ENCODE data around the gene UROD.
"Not testable (repeated sequence)": the region's sequence is repeated elsewhere in the genome, so short reads cannot be mapped to it uniquely, and the experiment has no call there.

The UROD gene

DNA sequence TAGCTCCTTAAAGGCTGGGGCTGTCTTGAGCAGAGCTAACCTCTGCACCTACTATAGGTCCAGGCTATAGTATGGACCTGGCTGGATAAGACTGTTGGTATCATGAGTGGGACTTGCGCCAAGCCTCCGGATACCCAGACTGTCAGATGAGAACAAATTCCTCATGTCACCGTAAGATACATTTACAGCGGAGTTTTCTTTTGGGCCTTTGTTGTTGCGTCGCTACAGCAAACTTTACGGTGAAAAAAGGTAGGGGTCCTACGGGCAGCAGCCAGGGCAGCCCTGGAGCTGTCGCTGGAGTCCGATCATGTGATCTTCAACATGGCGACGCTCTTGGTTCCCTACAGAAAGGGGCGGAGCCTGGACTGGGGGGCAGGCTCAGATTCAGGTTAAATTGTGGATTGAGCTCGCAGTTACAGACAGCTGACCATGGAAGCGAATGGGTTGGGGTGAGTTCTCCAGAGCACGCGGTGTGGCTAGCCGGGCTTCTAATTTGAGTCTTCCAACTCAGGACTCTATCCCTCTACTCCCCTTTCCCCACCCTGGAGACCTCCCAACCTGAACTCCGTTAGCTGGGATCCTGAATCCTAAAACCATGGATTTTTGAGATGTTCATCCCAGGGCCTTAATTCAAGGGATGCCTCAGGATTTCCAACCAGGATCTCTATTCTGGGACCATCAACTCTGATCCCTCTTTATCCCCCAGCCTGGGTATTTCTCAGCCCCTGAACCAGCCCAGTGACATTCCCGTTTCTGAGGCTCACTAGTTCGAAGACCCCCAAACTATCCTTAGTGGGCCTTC, at the start of gene UROD:
UROD (plus strand) TSS at position 418 of the 802 bp plus-strand sequence; CDS start at position 430, 12 bp downstream.
- peak; percentile 97 for DNase-seq

DNA sequence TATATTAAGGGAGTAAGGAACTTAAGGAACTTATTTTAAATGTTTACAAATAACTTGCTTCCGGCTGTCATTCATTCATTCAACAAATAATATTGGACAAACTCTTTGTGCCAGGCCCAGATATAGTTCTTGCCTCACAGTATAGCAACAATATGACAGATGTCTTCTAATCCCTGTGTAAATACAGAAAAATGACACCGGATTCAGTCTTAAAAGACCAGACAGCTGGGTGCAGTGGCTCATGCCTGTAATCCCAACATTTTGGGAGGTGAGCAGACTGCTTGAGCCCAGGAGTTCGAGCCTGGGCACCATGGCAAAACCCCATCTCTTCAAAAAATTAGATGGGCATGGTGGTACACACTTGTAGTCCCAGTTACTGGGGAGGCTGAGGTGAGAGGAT, 49.3 kb upstream of the UROD start:
- no peak for DNase-seq

DNA sequence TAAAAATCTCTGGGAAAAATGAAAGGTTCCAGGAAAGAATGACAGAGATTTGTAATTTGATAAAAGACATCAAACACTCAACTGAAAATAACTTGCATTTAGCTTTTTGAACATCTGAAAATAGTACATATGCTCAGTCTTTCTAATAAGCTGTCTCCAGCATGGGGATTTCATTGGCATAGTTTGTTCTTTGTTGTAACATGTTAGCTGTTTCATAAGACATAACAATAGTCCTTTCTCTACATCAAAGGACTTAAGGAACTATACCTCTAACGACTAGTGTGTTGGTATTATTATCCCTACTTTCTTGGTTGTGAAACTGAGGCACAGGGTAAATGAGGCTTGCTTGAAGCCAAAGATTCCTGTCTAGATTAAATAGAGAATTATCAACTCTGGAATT, 47.7 kb upstream of the UROD start:
- DNase-seq = no peak

DNA sequence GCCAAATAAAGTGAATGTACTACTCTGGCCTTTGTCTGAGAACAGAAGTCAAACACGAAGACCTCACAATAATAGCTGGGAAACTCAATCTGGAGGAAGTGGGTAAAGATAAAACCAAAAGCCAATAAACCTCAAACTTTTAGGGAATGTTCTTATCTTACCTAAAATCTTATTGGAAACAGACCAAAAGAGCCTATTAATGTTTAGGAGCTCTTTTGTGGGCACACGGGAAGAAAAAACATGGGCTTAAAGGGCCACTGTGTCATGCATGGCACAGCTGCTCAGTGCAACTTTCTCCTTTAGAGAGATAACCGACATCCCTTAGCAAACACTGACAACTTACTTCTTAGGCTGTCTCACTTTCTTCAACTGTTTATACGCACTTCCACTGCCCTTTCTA, 41.7 kb upstream of the UROD start:
- no peak for DNase-seq

DNA sequence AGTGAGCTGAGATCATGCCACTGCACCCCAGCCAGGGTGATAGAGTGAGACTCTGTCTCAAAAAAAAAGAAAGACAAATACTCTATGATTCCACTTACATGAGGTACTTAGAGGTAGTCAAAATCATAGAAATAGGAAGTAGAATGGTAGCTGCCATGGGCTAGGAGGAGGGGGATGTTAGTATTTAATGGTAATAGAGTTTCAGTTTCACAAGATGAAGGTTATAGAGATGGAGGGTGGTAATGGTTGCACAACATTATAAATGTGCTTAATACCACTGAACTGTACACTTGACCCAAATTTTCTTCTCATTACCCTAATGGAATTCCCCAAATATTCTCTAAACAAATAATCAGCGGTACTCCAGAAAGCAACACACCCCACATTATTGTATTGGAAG, 38.4 kb upstream of the UROD start:
- peak; percentile 6 for DNase-seq

DNA sequence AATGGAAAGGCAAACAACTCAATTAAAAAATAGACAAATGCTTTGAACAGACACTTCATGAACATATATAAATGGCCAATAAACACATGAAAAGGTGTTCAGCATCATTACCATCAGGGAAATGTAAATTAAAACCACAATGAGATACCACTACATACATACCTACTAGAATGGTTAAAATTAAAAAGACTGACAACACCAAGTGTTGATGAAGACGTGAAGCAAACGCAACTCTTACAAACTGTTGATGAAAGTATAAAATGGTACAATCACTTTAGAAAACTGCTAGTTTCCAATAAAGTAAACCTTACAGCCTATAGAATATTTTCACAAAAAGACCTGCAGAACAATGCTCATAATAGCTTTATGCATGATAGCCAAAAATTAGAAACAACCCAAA, 35.8 kb upstream of the UROD start:
- no peak for DNase-seq

DNA sequence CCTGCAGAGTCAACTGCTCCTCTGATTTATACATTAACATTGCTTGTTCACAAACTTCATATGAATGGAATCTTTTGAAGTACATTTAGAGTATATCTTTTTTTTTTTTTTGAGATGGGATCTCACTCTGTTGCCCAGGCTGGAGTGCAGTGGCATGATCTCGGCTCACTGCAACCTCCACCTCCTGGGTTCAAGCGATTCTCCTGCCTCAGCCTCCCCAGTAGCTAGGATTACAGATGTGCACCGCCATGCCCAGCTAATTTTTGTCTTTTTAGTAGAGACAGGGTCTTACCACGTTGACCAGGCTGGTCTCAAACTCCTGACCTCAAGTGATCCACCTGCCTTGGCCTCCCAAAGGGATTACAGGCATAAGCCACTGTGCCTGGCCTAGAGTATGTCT, 34.7 kb upstream of the UROD start:
- DNase-seq = not testable (repeated sequence)

DNA sequence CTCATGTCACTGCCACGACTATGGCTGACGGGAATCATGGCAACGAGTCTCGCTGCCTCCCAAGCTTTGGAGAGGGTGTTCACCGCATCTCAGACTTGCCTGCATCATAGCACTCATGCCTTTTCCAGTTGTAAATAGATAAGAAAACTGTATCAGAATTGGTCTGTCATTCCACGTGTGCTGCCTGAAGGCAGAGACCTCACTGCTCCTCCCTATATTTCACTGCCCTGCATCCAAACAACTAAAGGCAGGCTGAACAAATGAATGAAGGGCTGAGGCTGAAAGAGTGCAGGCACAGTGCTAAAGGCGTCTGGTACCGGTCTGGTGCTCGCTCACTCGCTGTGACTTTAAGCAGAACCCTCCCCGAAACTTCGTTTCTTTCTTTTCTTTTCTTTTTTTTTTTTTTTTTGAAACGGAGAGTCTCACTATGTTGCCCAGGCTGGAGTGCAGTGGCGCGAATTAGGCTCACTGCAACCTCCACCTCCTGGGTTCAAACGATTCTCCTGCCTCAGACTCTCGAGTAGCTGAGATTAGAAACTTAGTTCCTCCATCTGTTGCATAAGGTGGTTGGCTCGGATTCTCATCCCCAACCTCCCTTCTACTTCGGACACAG, 26.2 kb upstream of the UROD start:
- DNase-seq = no peak

DNA sequence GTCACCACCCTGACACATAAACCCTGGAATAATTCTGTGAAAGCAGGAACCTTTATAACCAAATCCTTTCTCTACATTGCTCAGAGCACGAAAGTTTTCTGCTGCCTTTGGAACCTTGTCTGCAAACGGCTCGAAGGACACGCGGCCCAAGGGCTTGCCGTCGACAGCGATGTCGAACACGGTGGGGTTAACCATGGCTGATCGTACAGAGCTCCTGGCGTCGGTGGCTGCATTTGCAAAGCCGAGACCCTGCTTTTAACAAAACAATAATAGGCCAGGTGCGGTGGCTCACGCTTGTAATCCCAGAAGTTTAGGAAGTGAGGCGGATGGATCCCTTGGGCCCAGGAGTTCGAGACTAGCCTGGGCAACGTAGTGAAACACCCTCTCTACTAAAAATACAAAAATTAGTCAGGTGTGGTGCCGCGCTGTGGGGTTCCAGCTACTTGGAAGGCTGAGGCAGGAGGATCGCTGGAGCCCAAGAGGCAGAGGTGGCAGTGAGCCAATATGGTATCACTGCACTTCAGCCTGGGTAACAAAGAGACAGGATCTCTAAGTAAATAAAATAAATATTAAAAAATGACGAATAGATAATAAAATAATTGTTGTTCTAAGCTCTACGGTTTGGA, 23.4 kb upstream of the UROD start:
- no peak for DNase-seq

DNA sequence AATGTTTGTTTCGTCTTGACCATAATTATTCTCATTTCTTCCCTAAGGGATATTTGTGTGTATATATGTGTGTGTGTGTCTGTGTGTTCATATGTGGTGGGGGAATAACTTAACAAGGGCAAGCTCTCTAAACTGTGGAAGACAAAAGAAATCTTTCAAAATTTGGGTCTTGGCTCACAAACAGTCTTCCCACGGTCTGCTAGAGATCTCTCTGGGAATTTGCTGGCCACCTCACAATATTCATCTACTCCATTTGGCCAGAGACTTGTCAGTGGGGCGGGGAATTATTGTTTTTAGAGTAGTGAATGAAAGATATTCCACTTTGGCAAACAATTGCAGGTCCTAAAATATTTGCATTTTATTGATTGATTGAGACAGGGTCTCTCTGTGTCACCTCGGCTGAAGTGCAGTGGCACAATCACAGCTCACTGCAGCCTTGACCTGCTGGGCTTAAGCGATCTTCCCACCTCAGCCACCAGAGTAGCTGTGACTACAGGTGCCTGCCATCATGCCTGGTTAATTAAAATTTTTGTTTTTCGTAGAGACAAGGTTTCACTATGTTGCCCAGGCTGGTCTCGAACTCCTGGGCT, 17.6 kb upstream of the UROD start:
- no peak for DNase-seq

DNA sequence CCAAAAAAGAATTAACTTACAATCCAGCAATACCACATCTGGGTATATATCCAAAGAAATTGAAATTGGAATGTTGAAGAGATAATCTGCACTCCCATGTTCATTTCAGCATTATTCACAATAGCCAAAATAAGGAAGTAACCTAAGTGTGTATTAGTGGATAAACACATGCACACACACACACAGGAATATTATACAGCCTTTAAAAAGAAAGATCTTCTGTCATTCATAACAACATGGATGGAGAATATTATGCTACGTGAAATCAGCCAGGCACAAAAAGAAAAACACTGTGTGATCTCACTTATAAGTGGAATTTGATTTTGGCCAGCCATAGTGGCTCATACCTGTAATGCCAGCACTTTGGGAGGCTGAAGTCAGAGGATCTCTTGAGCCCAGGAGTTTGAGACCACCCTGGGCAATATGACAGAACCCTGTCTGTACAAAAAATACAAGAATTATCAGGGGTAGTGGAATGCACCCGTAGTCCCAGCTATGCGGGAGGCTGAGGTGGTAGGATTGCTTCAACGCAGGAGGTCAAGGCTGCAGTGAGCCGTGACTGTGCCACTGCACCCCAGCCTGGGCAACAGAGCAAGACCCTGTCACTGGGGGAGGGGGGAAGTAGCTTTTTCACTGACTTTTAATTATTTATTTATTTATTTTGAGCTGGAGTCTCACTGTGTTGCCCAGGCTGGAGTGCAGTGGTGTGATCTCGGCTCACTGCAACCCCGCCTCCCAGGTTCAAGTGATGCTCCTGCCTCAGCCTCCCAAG, 16.4 kb upstream of the UROD start:
- DNase-seq = no peak

DNA sequence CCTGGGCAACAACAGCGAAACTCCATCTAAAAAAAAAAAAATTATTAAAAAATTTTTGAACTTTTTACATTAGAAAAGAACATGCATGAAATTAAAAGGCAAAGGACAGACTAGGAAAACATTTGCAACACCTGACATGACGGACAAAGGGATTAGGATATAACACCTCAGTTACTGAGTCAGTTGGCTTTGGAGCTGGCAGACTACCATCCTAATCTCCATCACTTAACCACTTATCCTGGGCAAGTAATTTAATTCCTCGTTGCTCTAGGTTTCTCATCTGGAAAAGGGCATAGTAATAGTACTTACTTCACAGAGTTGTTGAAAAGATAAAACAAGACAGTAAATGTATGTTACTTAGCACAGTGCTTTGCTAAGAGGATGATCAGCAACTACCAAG, 12.8 kb upstream of the UROD start:
- no peak for DNase-seq

DNA sequence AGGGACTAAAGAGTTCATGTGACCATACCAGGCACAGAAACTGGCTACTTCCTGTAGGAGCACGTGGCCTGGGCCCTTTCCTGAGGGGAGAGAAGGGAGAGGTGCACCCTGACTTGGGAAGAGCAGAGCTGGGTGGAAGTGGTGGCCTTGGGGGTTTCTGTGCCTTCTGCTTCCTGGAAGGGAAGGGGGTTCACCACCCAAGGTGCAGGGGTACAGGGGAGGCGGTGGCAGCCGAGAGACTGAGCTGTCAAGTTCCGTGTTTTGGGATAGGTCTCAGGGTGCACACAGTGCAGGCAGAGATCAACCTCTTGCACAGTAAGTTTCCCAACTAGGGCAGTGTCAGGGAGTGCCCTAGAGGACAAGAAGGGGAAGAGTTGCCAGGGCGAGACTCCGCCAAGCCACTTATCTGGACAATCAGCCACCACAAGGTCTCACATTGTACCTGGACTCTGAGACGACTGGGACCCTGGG, 11.0 kb upstream of the UROD start:
- DNase-seq = peak; percentile 46

DNA sequence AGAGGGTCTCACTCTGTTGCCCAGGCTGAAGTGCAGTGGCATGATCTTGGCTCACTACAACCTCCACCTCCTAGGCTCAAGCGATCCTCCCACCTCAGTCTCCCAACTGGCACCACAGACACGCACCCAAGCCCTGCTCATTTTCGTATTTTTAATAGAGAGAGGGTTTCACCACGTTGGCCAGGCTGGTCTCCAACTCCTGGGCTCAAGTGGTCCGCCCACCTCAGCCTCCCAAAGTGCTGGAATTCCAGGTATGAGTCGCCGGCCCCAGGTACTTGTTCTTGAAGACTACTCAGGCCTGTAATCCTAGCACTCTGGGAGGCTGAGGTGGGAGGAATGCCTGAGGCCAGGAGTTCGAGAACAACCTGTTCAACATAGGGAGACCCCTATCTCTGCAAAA, 10.5 kb upstream of the UROD start:
- not testable (repeated sequence) for DNase-seq

DNA sequence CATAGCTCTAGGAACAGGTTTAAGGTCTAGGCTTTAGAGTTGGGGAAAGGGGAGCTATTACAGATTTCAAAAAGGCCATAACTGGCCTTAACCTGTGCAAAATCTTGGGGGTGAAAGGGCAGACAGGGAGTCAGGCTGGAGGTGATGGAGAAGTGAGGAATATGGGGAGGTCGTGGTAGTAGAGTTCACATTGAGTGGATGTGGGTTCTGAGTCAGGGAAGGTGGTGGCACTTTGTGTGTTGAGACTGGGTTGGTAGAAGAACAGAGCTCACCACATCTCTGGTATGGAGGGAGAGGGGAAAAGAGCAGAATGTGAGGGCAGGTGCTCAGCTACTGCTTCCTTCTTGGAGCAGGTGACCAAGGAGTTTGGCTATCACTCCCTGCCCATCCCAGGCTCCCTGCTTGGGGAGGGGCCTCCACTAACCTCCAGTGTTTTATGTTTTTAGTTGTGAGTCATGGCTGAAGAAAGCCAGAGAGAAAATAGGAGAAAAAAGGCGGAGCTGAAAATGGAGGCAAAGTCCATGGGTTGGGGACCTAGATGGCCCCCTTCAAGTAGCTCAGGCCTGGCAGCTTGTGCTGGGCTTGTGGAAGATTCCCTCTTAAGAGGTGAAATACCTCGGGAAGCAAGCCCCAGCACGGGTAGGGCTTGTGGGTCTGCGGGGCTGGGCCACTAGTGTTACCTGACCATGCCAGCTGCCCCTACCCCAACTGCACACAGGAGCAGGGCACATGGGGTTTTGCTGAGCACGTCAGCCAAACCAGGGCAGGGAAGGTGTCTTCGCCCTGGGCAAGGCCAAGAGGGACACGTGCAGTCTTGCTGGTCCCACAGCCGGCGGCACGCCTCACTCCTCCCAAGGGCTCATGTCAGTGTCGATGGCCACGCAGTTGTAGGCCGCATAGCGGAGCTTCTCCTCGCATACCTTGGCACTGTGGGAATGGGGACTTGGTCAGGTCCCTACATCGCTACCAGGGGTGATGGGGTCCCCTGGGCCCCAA, 9.1 kb upstream of the UROD start:
- DNase-seq = no peak

DNA sequence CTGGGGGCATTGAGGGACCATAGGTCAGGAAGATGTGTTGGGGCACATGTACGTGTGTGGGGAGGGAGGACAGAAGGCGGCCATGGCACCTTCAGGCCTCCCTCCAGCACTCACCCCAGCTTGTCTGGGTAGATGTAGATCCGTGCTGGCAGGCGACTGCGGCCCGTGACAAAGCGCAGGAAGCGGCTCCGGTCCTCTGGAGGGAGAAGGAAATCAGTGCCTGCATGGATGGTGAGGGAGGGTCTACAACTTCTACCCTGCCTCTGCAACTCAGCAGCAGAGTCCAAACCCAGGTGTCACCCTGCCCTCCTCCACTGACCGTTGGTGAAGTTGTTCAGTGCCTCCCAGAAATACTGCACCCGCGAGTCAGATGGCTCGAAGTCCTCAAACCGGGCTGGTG, 8.3 kb upstream of the UROD start:
- DNase-seq = no peak

DNA sequence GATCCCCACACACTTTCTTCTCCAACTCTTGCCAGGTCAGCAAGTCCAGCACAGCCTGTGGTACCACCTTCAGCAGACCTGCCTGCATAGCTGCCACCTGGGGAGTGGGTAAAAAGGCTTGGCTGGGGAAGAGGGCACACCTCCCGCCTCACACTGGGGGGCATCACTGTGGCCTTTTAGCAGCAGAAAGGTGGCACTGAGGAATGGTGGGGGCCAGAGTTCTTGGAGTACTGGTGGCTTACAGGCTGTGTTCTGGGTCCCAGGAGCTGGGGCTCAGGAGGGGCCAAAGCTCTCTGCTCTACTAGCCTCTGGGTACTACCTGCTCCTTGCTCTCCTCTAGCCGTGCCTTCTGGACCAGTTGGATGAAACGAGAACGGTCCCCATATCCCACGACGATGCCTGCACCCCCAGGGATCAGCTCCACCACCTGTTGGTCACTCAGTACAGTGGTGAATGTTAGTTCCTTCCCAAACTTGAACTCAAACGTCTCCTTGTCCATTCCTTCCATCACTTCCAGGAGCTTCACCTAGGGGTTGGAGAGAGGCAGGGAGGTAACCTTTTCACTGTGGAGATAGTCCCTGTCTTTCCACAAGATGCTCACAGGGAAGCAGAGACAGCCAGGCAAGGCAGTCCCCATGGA, 7.7 kb upstream of the UROD start:
- DNase-seq = no peak

DNA sequence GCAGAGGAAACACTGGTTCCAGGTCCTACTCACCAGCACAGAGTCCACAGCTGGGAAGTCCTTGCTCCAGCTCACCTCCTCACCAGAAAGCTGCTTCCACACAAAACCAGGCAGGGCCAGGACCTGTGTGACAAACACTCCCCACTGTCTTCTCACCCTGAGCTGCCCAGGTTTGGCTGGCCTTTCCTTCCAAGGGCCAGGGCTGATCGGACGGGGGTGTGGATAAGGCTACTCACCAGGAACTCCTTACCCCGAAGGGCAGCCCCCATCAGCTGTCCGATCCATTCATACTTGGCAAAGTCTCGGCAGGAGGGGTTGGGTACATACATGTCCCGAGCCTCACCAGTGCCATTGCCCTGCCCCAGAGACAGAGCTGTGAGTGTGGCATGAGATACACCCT, 6.3 kb upstream of the UROD start:
- no peak for DNase-seq

DNA sequence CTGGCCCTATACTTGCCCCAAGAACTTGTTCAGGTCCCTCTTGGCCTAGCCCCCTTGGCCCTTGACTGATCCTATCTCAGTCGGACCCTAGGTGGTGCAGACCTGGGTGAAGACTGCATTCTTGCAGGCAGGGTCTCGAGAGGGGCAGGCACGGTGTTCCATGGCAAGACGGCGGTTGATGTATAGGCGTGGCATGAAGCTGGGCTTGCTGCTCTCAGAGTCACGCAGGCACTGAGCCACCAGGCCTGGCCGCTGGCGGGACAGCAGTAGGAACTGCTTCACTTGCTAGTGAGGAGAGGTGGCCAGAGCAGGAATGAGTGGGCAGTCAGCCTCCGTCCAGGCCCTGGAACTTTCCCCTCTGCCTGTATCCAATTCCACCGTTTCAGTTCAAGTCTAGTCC, 4.7 kb upstream of the UROD start:
- no peak for DNase-seq

DNA sequence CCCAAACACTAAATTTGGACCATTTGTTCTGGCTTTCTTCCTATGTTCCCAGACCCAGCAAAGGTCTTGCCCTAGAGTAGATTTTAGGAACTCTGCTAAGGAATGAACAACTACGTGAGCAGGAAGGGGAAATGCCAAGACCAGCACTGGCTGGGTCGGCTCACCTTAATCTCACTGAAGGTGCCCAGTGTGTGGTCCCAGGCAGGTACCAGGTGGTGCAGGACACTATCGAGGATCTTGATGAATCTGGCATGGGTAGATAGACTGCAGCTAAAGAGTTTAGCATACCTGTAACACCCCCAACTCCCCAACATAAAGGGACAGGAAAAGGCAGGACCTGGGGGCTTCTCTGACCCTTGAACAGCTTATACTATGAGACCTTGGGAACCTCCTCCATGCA, 4.0 kb upstream of the UROD start:
- no peak for DNase-seq

DNA sequence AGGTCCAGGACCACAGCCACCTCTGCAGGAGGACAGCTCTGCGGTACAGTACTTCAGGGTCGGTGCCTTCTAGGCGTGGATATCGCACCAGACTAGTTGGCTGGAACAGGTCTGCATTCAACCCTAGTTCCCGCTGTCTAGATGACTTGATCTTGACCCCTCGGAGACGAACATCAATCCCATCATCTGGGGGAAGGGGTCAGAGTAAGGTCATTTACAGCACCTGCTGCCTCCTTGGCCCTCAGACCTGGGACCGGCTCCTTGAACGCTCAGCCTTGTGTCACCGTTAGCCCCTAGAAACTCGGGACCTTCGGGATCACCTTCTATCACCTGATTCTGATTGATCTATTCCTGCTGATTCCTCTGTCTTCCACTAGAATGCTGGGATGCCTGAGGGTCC, 3.5 kb upstream of the UROD start:
- DNase-seq = no peak

All from suppressor macrophage treated with lipopolysaccharide for 4 hours (primary cell).